ENCODE results near the gene ZNF337.

DNA sequence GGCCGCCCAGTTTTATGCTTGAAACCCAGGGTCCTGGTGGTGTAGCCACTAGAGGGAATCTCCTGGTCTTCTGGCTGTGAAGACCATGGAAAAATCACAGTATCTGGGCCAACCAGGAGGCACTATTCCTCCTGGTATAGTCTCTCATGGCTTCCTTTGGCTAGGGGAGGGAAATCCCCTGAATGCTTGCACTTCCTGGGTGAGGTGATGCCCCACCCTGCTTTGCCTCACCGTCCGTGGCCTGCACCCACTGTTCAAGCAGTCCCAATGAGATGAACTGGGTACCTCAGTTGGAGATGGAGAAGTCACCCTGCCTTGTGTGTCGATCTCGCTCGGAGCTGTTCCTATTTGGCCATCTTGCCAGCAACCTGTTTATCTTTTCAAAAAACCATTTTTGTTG, 10.1 kb upstream of the ZNF337 start:
- TF ChIP-seq, protein P1, sequence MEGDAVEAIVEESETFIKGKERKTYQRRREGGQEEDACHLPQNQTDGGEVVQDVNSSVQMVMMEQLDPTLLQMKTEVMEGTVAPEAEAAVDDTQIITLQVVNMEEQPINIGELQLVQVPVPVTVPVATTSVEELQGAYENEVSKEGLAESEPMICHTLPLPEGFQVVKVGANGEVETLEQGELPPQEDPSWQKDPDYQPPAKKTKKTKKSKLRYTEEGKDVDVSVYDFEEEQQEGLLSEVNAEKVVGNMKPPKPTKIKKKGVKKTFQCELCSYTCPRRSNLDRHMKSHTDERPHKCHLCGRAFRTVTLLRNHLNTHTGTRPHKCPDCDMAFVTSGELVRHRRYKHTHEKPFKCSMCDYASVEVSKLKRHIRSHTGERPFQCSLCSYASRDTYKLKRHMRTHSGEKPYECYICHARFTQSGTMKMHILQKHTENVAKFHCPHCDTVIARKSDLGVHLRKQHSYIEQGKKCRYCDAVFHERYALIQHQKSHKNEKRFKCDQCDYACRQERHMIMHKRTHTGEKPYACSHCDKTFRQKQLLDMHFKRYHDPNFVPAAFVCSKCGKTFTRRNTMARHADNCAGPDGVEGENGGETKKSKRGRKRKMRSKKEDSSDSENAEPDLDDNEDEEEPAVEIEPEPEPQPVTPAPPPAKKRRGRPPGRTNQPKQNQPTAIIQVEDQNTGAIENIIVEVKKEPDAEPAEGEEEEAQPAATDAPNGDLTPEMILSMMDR (conservative IDR thresholded peaks at IDR 0.05): no peak
- TF ChIP-seq ZFX (IDR thresholded peaks at IDR 0.05): no peak
